Activated T-helper 2 cell treated with anti-CD3 and anti-CD28 coated beads, Interferon-gamma antibody, Interleukin-2, Interleukin-4, amounts not matched to agents 10 μg/mL and 5 μg/mL and 100 μg/mL, durations not matched to agents 14 hours and 24 hours and 36 hours (primary cell): ENCODE results near the gene FOXC2. TPM values are rescaled to one million over a fixed set of nuclear protein-coding genes. Genes with fewer than 3 reads are reported as not detected.

ENCODE experiments used
- DNase-seq: peaks from one replicate; pipeline ENCODE4 v3.0.0; 2021; ENCODE audit warnings: low spot score
- H3K27ac Mint-ChIP-seq: one replicate; pipeline ENCODE4 v1.8.0; 2021; ENCODE audit warnings: mixed read lengths
- H3K27me3 Mint-ChIP-seq: one replicate; pipeline ENCODE4 v1.8.0; 2021; ENCODE audit warnings: low read depth, mixed read lengths
- H3K36me3 Mint-ChIP-seq: one replicate; pipeline ENCODE4 v1.8.0; 2021; ENCODE audit warnings: low read depth, mixed read lengths
- H3K4me1 Mint-ChIP-seq: one replicate; pipeline ENCODE4 v1.8.0; 2021; ENCODE audit warnings: low read depth, mixed read lengths
- H3K4me3 Mint-ChIP-seq: one replicate; pipeline ENCODE4 v1.8.0; 2021; ENCODE audit warnings: low read depth, mild to moderate bottlenecking, moderate library complexity, mixed read lengths
- H3K9me3 Mint-ChIP-seq: one replicate; pipeline ENCODE4 v1.8.0; 2021; ENCODE audit warnings: mixed read lengths
- intact Hi-C: fragments of 100-400 bp; cut with micrococcal nuclease; formaldehyde crosslinking; loops from one replicate; pipeline ENCODE4 v1.15.1; 2023
- total RNA-seq: library from RNA; stranded (reverse); gene quantifications from 2 replicates; pipeline ENCODE4 v1.2.3, GENCODE V29; 2022

FOXC2 gene
- total RNA-seq, 1 donor from 2014 or later, result 0.07 TPM

DNA sequence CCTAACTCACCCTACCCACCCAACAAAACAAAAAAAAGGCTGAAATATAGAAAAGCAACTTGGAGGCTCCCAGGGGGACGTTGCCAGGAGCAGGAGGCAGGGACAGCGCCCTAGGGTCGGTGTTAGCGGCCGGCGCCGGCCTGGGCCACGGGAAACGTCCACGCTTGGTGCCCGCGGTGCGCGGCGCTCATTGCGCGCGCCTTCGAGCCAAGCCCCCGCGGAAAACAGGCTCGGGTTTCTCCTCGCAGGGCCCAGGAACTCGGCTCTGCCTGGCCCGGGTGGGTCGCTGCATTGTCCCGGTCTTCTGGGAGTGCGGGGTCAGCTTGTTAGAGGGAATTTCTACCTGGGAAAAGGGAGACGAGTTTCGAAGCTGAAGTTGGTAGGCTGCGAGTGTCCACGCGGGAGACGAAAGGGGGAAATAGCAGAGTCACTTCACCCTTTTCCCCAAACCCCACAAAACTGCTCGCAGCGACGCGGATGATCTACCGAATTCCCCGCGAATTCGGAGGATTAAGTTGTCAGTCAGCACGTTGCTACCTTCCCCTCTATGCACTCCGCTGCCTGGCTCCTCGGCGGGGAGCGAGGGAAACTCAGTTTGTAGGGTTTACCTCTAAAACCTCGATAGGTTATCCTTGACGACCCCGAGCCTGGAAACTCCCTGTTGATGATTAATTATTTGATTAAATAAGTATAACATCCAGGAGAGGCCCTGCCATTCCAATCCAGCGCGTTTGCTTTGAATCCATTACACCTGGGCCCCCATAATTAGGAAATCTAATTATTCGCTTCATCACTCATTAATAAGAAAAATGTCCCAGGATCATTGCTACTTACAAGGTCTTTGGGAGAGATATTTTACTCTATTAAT is 751 bp upstream of the FOXC2 start:
- no peaks in the 10 kb centered on the region for H3K36me3 Mint-ChIP-seq
- DNase-seq, result no peak
- H3K27me3 Mint-ChIP-seq, result peaks cover 61% of the 10 kb centered on the region
- H3K9me3 Mint-ChIP-seq, result no peaks in the 10 kb centered on the region
- H3K4me3 Mint-ChIP-seq, result no peak overlapping the region
- intact Hi-C loops, result loop anchor here (2.0 to 10.0 kb wide), 4 partner anchors 49 to 309 kb away; no protein-coding TSS in a partner anchor
- H3K4me1 Mint-ChIP-seq, result peaks cover 5% of the 10 kb centered on the region
- H3K27ac Mint-ChIP-seq, result no peak overlapping the region

DNA sequence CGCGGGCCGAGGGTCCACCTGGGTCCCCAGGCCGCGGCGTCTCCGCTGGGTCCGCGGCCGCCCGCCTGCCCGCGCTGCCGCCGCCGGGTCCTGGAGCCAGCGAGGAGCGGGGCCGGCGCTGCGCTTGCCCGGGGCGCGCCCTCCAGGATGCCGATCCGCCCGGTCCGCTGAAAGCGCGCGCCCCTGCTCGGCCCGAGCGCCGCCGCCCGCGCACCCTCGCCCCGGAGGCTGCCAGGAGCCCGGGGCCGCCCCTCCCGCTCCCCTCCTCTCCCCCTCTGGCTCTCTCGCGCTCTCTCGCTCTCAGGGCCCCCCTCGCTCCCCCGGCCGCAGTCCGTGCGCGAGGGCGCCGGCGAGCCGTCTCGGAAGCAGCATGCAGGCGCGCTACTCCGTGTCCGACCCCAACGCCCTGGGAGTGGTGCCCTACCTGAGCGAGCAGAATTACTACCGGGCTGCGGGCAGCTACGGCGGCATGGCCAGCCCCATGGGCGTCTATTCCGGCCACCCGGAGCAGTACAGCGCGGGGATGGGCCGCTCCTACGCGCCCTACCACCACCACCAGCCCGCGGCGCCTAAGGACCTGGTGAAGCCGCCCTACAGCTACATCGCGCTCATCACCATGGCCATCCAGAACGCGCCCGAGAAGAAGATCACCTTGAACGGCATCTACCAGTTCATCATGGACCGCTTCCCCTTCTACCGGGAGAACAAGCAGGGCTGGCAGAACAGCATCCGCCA is 504 bp downstream of the FOXC2 start:
- H3K4me1 Mint-ChIP-seq, result peaks cover 5% of the 10 kb centered on the region
- no peaks in the 10 kb centered on the region for H3K36me3 Mint-ChIP-seq
- intact Hi-C loops, result loop anchor here (2.0 to 10.0 kb wide), 2 partner anchors 70 to 168 kb away; no protein-coding TSS in a partner anchor
- H3K27ac Mint-ChIP-seq, result no peak overlapping the region
- no peak overlapping the region for H3K4me3 Mint-ChIP-seq
- H3K9me3 Mint-ChIP-seq, result no peaks in the 10 kb centered on the region
- no peak for DNase-seq
- H3K27me3 Mint-ChIP-seq, result peaks cover 68% of the 10 kb centered on the region

DNA sequence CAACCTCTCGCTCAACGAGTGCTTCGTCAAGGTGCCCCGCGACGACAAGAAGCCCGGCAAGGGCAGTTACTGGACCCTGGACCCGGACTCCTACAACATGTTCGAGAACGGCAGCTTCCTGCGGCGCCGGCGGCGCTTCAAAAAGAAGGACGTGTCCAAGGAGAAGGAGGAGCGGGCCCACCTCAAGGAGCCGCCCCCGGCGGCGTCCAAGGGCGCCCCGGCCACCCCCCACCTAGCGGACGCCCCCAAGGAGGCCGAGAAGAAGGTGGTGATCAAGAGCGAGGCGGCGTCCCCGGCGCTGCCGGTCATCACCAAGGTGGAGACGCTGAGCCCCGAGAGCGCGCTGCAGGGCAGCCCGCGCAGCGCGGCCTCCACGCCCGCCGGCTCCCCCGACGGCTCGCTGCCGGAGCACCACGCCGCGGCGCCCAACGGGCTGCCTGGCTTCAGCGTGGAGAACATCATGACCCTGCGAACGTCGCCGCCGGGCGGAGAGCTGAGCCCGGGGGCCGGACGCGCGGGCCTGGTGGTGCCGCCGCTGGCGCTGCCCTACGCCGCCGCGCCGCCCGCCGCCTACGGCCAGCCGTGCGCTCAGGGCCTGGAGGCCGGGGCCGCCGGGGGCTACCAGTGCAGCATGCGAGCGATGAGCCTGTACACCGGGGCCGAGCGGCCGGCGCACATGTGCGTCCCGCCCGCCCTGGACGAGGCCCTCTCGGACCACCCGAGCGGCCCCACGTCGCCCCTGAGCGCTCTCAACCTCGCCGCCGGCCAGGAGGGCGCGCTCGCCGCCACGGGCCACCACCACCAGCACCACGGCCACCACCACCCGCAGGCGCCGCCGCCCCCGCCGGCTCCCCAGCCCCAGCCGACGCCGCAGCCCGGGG is 1.3 kb downstream of the FOXC2 start:
- H3K9me3 Mint-ChIP-seq, result no peaks in the 10 kb centered on the region
- no peak overlapping the region for H3K27ac Mint-ChIP-seq
- intact Hi-C loops, result loop anchor here (2.0 to 10.0 kb wide), 2 partner anchors 71 to 167 kb away; no protein-coding TSS in a partner anchor
- DNase-seq, result no peak
- peaks cover 67% of the 10 kb centered on the region for H3K27me3 Mint-ChIP-seq
- H3K4me1 Mint-ChIP-seq, result peaks cover 5% of the 10 kb centered on the region
- H3K36me3 Mint-ChIP-seq, result no peaks in the 10 kb centered on the region
- H3K4me3 Mint-ChIP-seq, result no peak overlapping the region

DNA sequence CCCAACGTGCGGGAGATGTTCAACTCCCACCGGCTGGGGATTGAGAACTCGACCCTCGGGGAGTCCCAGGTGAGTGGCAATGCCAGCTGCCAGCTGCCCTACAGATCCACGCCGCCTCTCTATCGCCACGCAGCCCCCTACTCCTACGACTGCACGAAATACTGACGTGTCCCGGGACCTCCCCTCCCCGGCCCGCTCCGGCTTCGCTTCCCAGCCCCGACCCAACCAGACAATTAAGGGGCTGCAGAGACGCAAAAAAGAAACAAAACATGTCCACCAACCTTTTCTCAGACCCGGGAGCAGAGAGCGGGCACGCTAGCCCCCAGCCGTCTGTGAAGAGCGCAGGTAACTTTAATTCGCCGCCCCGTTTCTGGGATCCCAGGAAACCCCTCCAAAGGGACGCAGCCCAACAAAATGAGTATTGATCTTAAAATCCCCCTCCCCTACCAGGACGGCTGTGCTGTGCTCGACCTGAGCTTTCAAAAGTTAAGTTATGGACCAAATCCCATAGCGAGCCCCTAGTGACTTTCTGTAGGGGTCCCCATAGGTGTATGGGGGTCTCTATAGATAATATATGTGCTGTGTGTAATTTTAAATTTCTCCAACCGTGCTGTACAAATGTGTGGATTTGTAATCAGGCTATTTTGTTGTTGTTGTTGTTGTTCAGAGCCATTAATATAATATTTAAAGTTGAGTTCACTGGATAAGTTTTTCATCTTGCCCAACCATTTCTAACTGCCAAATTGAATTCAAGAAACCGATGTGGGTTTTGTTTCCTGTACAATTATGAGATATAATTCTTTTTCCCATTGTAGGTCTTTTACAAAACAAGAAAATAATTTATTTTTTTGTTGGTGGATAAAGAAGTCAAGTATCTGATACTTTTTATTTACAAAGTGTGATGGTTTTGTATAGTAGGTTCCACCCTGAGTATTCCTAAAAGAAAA is 2.3 kb downstream of the FOXC2 start:
- Mint-ChIP-seq H3K27me3 (peaks cover 60% of the 10 kb centered on the region), H3K4me1 (peaks cover 2% of the 10 kb centered on the region), H3K27ac (no peak overlapping the region), H3K36me3 (no peaks in the 10 kb centered on the region), H3K9me3 (no peaks in the 10 kb centered on the region), H3K4me3 (no peak overlapping the region)
- DNase-seq, result no peak
- intact Hi-C loops, result loop anchor here (10.0 kb wide), 1 partner anchor 166 kb away; no protein-coding TSS in a partner anchor

DNA sequence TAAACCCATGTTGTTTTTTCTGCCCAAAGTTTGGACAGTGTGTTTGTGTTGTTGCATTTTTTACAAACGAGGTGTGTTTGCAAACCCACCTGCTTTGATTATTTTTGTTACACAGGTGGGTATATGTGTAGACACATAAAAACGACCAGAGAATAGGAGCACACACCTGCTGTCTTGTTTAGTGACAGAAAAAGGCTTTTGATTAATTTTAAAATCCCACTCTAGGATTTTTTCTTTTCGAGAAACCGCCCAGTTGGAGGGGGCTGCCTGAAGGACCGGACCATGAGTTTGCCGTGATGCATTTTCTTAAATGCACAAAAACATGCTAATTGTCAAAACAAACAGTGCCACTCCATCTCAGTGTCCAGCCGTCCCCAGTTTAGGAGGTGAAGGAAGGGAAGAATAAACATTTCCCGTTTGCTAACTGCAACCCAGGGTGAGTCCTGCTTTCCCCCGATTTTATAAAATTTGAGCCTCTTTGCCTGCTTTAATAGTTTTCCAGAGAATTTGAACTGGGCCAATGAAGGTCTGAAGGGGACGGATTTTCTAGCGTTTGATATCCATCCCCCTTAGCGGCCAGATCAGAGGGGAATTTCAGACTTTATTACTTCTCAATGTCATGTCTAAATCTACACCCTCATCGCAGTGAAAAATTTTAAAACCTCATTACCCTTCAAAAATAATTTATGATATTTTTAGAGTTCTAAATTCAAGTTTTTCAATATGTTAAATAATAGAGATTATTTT is 3.2 kb downstream of the FOXC2 start:
- H3K27ac Mint-ChIP-seq, result no peak overlapping the region
- peaks cover 59% of the 10 kb centered on the region for H3K27me3 Mint-ChIP-seq
- no peaks in the 10 kb centered on the region for H3K36me3 Mint-ChIP-seq
- DNase-seq, result no peak
- H3K9me3 Mint-ChIP-seq, result no peaks in the 10 kb centered on the region
- H3K4me1 Mint-ChIP-seq, result no peaks in the 10 kb centered on the region
- intact Hi-C loops, result loop anchor here (10.0 kb wide), 1 partner anchor 165 kb away; no protein-coding TSS in a partner anchor
- H3K4me3 Mint-ChIP-seq, result no peak overlapping the region

DNA sequence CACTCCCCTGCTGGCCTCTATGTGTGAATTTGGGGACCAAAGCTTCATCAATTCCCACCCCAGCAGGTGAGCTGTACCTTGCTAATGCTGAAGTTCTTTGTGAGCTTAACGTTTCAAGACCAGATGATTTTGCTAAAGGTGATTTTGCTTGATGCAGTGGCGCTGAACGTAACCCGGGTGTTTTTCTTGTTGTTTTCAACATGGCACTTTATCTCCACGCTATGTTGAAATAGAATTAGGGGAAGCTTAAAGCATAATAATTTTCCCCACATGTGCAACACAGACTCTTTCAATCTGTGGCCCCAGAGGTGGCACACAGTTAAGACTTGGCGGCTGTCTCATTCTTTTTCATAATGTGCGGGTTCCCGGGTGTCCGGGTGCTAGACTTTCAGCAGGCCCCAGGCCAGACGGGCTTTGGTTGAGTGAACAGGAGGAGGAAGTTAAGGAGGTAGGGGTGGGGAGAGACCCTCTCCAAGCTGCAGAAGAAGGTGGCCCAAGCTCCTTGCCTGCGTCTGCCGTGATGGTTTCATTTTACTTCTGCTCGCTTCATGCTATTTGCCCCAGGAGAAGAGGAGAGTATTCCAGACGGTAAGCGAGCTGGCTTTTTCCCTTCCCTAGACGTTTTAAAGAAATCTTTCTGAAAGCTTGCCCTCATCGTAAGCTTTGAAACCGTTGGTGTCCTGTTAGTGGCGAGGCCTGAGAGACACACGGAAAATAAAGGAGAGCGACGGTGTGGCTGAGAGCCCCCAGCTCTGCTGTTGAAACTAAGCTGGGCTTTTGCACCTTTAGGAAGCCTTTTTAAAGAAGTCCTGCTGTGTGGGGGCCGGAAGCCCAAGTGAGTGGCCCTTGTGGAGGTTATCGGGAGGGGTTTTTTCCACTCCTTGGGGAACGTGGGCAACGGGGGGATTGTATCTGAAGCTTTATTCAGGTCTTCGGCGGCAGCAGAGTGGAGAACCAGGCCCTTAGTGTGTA is 4.2 kb downstream of the FOXC2 start:
- intact Hi-C loops, result no loop called here
- Mint-ChIP-seq H3K4me1 (no peaks in the 10 kb centered on the region), H3K9me3 (no peaks in the 10 kb centered on the region), H3K27me3 (peaks cover 58% of the 10 kb centered on the region), H3K27ac (no peak overlapping the region), H3K4me3 (no peak overlapping the region), H3K36me3 (no peaks in the 10 kb centered on the region)
- DNase-seq, result no peak

DNA sequence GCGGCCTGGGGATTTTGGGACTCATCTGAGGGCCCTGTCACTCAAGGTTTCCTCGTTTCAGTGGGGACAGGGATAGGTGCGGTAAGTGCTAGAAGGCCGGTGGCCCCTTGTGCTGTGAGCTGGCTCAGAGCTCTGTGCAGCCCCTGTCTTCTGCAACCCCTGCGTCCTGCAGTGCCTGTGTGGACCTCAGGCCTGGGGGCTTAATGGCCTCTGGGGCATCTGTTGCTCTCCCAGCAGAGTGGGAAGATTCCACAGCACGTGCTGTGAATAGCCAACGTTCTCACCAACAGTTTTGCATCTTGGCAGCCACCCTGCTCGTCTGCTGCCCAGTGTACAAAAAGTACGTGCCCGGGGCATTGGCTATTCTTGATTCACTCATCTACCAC is 4.9 kb downstream of the FOXC2 start:
- DNase-seq, result no peak
- peaks cover 59% of the 10 kb centered on the region for H3K27me3 Mint-ChIP-seq
- intact Hi-C loops, result no loop called here
- H3K27ac Mint-ChIP-seq, result no peak overlapping the region
- peaks cover 4% of the 10 kb centered on the region for H3K4me1 Mint-ChIP-seq
- H3K36me3 Mint-ChIP-seq, result no peaks in the 10 kb centered on the region
- no peak overlapping the region for H3K4me3 Mint-ChIP-seq
- H3K9me3 Mint-ChIP-seq, result no peaks in the 10 kb centered on the region

DNA sequence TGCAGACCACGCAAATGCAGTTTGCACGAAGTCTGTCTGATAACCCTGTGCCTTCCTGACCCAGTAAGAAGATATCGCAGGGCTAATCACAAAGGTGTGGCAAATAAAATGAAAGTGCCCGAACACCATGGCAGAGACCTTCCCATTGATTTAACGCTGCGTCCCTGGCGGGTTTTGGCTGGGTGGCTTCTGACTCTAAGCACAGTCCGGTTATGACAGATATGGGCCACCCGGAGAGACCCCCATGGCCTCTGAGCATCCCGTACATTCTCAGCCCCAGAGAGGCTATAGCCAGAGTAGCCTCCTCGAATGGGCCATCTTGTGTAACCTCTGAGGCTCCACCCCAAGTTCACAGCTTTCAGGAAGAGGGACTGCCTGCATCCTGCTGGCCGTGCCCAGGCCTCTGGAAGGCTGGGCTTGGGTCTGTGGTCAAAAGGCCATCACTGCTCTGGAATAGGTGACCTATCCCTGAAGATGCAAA is 5.5 kb downstream of the FOXC2 start:
- H3K27ac Mint-ChIP-seq, result no peak overlapping the region
- no peak for DNase-seq
- H3K27me3 Mint-ChIP-seq, result peaks cover 62% of the 10 kb centered on the region
- no peak overlapping the region for H3K4me3 Mint-ChIP-seq
- peaks cover 8% of the 10 kb centered on the region for H3K4me1 Mint-ChIP-seq
- intact Hi-C loops, result no loop called here
- no peaks in the 10 kb centered on the region for H3K36me3 Mint-ChIP-seq
- no peaks in the 10 kb centered on the region for H3K9me3 Mint-ChIP-seq

DNA sequence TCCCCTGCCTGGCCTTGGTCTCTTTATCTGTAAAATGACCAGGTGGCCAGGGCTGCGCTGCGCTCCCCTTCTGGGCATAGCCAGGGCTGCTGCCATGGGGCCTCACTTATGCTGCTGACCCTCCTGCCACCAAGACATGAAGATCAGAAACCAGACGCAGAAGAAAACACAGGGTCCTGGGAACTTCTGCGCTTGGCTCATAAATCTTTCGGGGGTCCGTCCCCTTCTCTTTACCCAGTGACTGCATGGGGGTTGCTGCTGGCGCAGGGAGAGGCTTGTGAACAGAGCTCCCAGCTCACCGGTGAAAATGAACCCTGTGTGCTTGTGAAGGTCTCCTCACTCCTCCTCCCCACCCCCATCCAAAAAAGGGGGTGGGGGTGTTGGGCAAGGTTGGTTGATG is 6.0 kb downstream of the FOXC2 start:
- Mint-ChIP-seq H3K36me3 (no peaks in the 10 kb centered on the region), H3K4me3 (no peak overlapping the region), H3K4me1 (peaks cover 10% of the 10 kb centered on the region), H3K27ac (no peak overlapping the region), H3K27me3 (peaks cover 62% of the 10 kb centered on the region), H3K9me3 (no peaks in the 10 kb centered on the region)
- intact Hi-C loops, result no loop called here
- DNase-seq, result no peak

DNA sequence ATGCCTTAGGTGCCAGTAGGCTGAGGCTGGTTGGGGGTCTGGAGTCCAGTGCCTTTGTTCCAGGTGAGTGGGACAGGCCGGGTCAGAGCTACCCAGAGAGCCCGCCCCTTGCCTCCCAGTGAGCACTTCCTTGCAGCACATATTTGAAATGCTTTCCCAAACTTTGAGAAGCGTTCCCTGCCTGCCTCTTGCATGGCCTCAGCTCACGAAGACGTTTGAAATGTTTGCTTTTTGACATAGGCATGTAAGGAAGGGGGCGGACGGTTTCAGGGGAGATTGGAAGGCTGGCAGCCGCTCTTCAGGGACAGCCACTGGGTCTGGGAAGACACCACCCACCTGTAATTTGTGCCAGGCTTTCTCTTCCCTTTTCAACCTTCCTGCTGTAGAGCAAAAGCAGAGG is 6.6 kb downstream of the FOXC2 start:
- Mint-ChIP-seq H3K4me1 (peaks cover 10% of the 10 kb centered on the region), H3K9me3 (no peaks in the 10 kb centered on the region), H3K27ac (no peak overlapping the region), H3K4me3 (no peak overlapping the region), H3K36me3 (no peaks in the 10 kb centered on the region), H3K27me3 (peaks cover 68% of the 10 kb centered on the region)
- no peak for DNase-seq
- intact Hi-C loops, result no loop called here
